IMR-90 (cell line): ENCODE results near the gene DOCK4. TPM values are rescaled to one million over a fixed set of nuclear protein-coding genes. Genes with fewer than 3 reads are reported as not detected.

ENCODE experiments used
- ATAC-seq: fragments of 200-7000 bp; cut with Tn5 transposase; 2 replicates; pipeline ENCODE4 v1.9.1; 2020; ENCODE audit warnings: low read depth, mild to moderate bottlenecking, moderate library complexity
- BruUV-seq: library from RNA; stranded (reverse); fragments of 400-500 nt; replicated peaks from 2 replicates; lab custom pipeline; 2021; lab: Mats Ljungman, UMichigan
- CTCF ChIA-PET: fragments of 300-600 bp; formaldehyde crosslinking; extraction: SDS; loops from one replicate; lab custom pipeline; 2021; ENCODE audit warnings: antibody characterized with exemption; lab: Yijun Ruan, JAX
- POLR2A ChIA-PET: fragments of 300-600 bp; sonication (Branson Sonifier 250); formaldehyde crosslinking; loops from one replicate; lab custom pipeline; 2022; ENCODE audit warnings: antibody characterized with exemption; ENCODE audit not compliant: unreplicated experiment; lab: Charles Lee
- DNase-seq: peaks from one replicate; pipeline ENCODE4 v3.0.0; 2013
- H2AFZ ChIP-seq: replicated peaks from 2 replicates; pipeline ENCODE3; 2013; ENCODE audit warnings: low read length, mild to moderate bottlenecking; ENCODE audit not compliant: poor library complexity
- H2AK5ac ChIP-seq: 2 replicates; pipeline ENCODE4 v1.6.1; 2013; ENCODE audit warnings: low read depth, low read length, inconsistent platforms
- H2AK9ac ChIP-seq: replicated peaks from 2 replicates; pipeline ENCODE3; 2013; ENCODE audit warnings: mild to moderate bottlenecking, low read depth, low read length, moderate library complexity; ENCODE audit not compliant: poor library complexity
- H2BK120ac ChIP-seq: 2 replicates; pipeline ENCODE4 v1.6.1; 2013; ENCODE audit warnings: low read depth, low read length, inconsistent platforms
- H2BK15ac ChIP-seq: 3 replicates; pipeline ENCODE4 v1.6.1; 2013; ENCODE audit warnings: low read depth, low read length, inconsistent platforms
- H2BK20ac ChIP-seq: 2 replicates; pipeline ENCODE4 v1.6.1; 2013; ENCODE audit warnings: low read depth, mild to moderate bottlenecking, inconsistent platforms, low read length, moderate library complexity
- H2BK5ac ChIP-seq: 2 replicates; pipeline ENCODE4 v1.6.1; 2013; ENCODE audit warnings: mild to moderate bottlenecking, low read depth, low read length, inconsistent platforms; ENCODE audit not compliant: poor library complexity, severe bottlenecking
- H3K14ac ChIP-seq: replicated peaks from 2 replicates; pipeline ENCODE4 v1.6.1; 2013; ENCODE audit warnings: low read depth, low read length, inconsistent platforms
- H3K18ac ChIP-seq: 2 replicates; pipeline ENCODE4 v1.6.1; 2013; ENCODE audit warnings: low read depth, low read length, control low read depth
- H3K23ac ChIP-seq: 2 replicates; pipeline ENCODE4 v1.6.1; 2013; ENCODE audit warnings: low read depth, low read length, inconsistent platforms
- H3K27ac ChIP-seq: 2 replicates; pipeline ENCODE4 v1.5.1; 2013; ENCODE audit warnings: mild to moderate bottlenecking, control low read depth, low read length; ENCODE audit not compliant: insufficient read depth
- H3K27me3 ChIP-seq: 2 replicates; pipeline ENCODE4 v1.6.1; 2013; ENCODE audit warnings: low read length; ENCODE audit not compliant: control insufficient read depth, insufficient read depth
- H3K36me3 ChIP-seq: 2 replicates; pipeline ENCODE4 v1.6.1; 2013; ENCODE audit warnings: low read length, mixed read lengths; ENCODE audit not compliant: control insufficient read depth, insufficient read depth
- H3K4ac ChIP-seq: 2 replicates; pipeline ENCODE4 v1.6.1; 2013; ENCODE audit warnings: low read depth, low read length, inconsistent platforms
- H3K4me1 ChIP-seq: 2 replicates; pipeline ENCODE4 v1.6.1; 2013; ENCODE audit warnings: low read length, mixed read lengths; ENCODE audit not compliant: control insufficient read depth, insufficient read depth
- H3K4me2 ChIP-seq: 2 replicates; pipeline ENCODE4 v1.6.1; 2013; ENCODE audit warnings: low read depth, mild to moderate bottlenecking, control low read depth, low read length, moderate library complexity
- H3K4me3 ChIP-seq: 2 replicates; pipeline ENCODE4 v1.5.1; 2013; ENCODE audit warnings: low read depth, mild to moderate bottlenecking, control low read depth, low read length, moderate library complexity; ENCODE audit not compliant: insufficient read depth
- H3K56ac ChIP-seq: 2 replicates; pipeline ENCODE4 v1.6.1; 2013; ENCODE audit warnings: low read length, inconsistent platforms; ENCODE audit not compliant: insufficient read depth; ENCODE audit errors: extremely low read depth
- H3K79me1 ChIP-seq, 2 experiments: 2 replicates each; pipeline ENCODE4 v1.6.1; 2013; ENCODE audit warnings: low read length in 2 of 2, inconsistent platforms in 1 of 2, low read depth in 1 of 2
- H3K9ac ChIP-seq: 2 replicates; pipeline ENCODE4 v1.6.1; 2013; ENCODE audit warnings: low read depth, low read length, control low read depth
- H3K9me1 ChIP-seq: 2 replicates; pipeline ENCODE4 v1.6.1; 2013; ENCODE audit warnings: low read length, inconsistent platforms; ENCODE audit not compliant: insufficient read depth
- H3K9me3 ChIP-seq: 2 replicates; pipeline ENCODE4 v1.6.1; 2013; ENCODE audit warnings: low read length; ENCODE audit not compliant: control insufficient read depth, insufficient read depth
- H4K20me1 ChIP-seq: 2 replicates; pipeline ENCODE4 v1.6.1; 2013; ENCODE audit warnings: low read length, inconsistent platforms; ENCODE audit not compliant: insufficient read depth
- H4K5ac ChIP-seq: 2 replicates; pipeline ENCODE4 v1.6.1; 2013; ENCODE audit warnings: mild to moderate bottlenecking, low read depth, low read length, control low read depth
- H4K8ac ChIP-seq, 2 experiments: 2 replicates each; pipeline ENCODE4 v1.6.1; 2013; ENCODE audit warnings: low read depth in 2 of 2, low read length in 2 of 2, control low read depth in 1 of 2, inconsistent platforms in 1 of 2
- H4K91ac ChIP-seq: 2 replicates; pipeline ENCODE4 v1.6.1; 2013; ENCODE audit warnings: low read depth, low read length, inconsistent platforms; ENCODE audit not compliant: insufficient read depth
- BHLHE40 ChIP-seq: fragments of 150-350 bp; IDR thresholded peaks from 2 replicates; pipeline ENCODE4 v1.6.1; 2016; ENCODE audit warnings: mild to moderate bottlenecking, low read depth, low read length
- CEBPB ChIP-seq: IDR thresholded peaks from 2 replicates; pipeline ENCODE4 v1.6.1; 2012; ENCODE audit warnings: low read depth, low read length, improper control_type of control experiment
- CHD1 ChIP-seq: IDR thresholded peaks from 2 replicates; pipeline ENCODE4 v1.6.1; 2012; ENCODE audit warnings: low read depth, low read length, improper control_type of control experiment
- CTCF ChIP-seq: conservative IDR thresholded peaks from 2 replicates; pipeline ENCODE4 v1.5.1; 2012; ENCODE audit warnings: mild to moderate bottlenecking, low read depth, low read length, improper control_type of control experiment
- ELK1 ChIP-seq: fragments of 150-350 bp; IDR thresholded peaks from 2 replicates; pipeline ENCODE4 v1.6.1; 2016; ENCODE audit warnings: low read depth, mild to moderate bottlenecking, low read length, moderate library complexity, borderline replicate concordance
- FOS ChIP-seq: fragments of 150-350 bp; IDR thresholded peaks from 2 replicates; pipeline ENCODE4 v1.6.1; 2016; ENCODE audit warnings: low read depth, low read length
- MAZ ChIP-seq: IDR thresholded peaks from 2 replicates; pipeline ENCODE4 v1.6.1; 2012; ENCODE audit warnings: low read depth, mild to moderate bottlenecking, low read length, improper control_type of control experiment, moderate library complexity, borderline replicate concordance
- MXI1 ChIP-seq: IDR thresholded peaks from 2 replicates; pipeline ENCODE4 v1.6.1; 2012; ENCODE audit warnings: low read depth, mild to moderate bottlenecking, low read length, moderate library complexity, borderline replicate concordance
- POLR2A ChIP-seq: IDR thresholded peaks from 2 replicates; pipeline ENCODE4 v1.6.1; 2012; ENCODE audit warnings: mild to moderate bottlenecking, low read depth, low read length
- RAD21 ChIP-seq: IDR thresholded peaks from 2 replicates; pipeline ENCODE4 v1.6.1; 2012; ENCODE audit warnings: low read length, improper control_type of control experiment
- RCOR1 ChIP-seq: IDR thresholded peaks from 2 replicates; pipeline ENCODE4 v1.6.1; 2012; ENCODE audit warnings: mild to moderate bottlenecking, low read length, improper control_type of control experiment; ENCODE audit not compliant: insufficient replicate concordance
- RFX5 ChIP-seq: IDR thresholded peaks from 2 replicates; pipeline ENCODE4 v1.8.0; 2012; ENCODE audit warnings: low read depth, mild to moderate bottlenecking, low read length, moderate library complexity
- SMC3 ChIP-seq: fragments of 150-350 bp; IDR thresholded peaks from 2 replicates; pipeline ENCODE4 v1.6.1; 2016; ENCODE audit warnings: low read depth, mild to moderate bottlenecking, antibody characterized with exemption, low read length, moderate library complexity
- USF2 ChIP-seq: fragments of 150-350 bp; IDR thresholded peaks from 2 replicates; pipeline ENCODE4 v1.6.1; 2017; ENCODE audit warnings: mild to moderate bottlenecking, antibody characterized with exemption, low read length, low read depth
- WGBS, 2 experiments: methylation state at CpG; one replicate each; pipeline versions ENCODE4 v1.1.5 to v1.1.7; 2013; ENCODE audit warnings: missing lambda C conversion rate in 2 of 2; ENCODE audit not compliant: insufficient read length in 1 of 2; ENCODE audit errors: extremely low coverage in 2 of 2; 5-methylcytosine and 5-hydroxymethylcytosine counted together
- dilution Hi-C: fragments of 300-500 bp; cut with HindIII; formaldehyde crosslinking; loops from one replicate; pipeline ENCODE4 v1.14.3; 2018; ENCODE audit warnings: low sequenced_read_pairs; ENCODE audit not compliant: unreplicated experiment
- in situ Hi-C: fragments of 300-500 bp; cut with MboI; formaldehyde crosslinking; loops from 3 replicates; pipeline ENCODE4 v1.14.3; 2019; ENCODE audit warnings: low sequenced_read_pairs, inconsistent platforms, mixed read lengths
- intact Hi-C: fragments of 100-400 bp; cut with micrococcal nuclease; formaldehyde crosslinking; loops from 2 replicates; pipeline ENCODE4 v1.10.0; 2022
- polyA plus RNA-seq, 3 experiments: library from polyadenylated mRNA; depleted of rRNA; stranded (reverse); fragments of >200 nt; gene quantifications; 2 replicates each; pipeline ENCODE4 v1.2.3, GENCODE V29; 2012; ENCODE audit warnings: low replicate concordance in 1 of 3
- total RNA-seq: library from RNA; depleted of rRNA; stranded (reverse); fragments of >200 nt; gene quantifications from 2 replicates; pipeline ENCODE4 v1.2.3, GENCODE V29; 2012

The DOCK4 gene
- total and polyA plus RNA-seq, 2 of the 4 experiments (the other 2 are of a cell fraction): 4.4 to 12.2 TPM

GRCh38 chr7:111986601-111987000 is 219.6 kb downstream of the DOCK4 start:
- ATAC-seq: no peak
- CTCF ChIA-PET: no interaction called here

More at GRCh38 chr7:111986601-111987000, 219.6 kb downstream of the DOCK4 start:
- BruUV-seq: no TSS peak
- peaks cover 0 to 3% of the 10 kb centered on the region in 2 experiments; a peak in 1 of 4 replicates for H3K79me1 ChIP-seq
- H2AFZ ChIP-seq: no peak overlapping the region
- H3K9ac ChIP-seq: no peak overlapping the region
- POLR2A ChIA-PET: no interaction called here
- H3K4me1 ChIP-seq: peaks cover 3% of the 10 kb centered on the region; the same call in 1 of the 2 replicates
- no peak overlapping the region for H2BK5ac ChIP-seq
- DNase-seq: no peak
- no peak overlapping the region for H4K8ac ChIP-seq
- 0 out of 2 replicates have a peak overlapping the region, but pooled peaks have one; percentile 8 for H2BK120ac ChIP-seq
- in situ Hi-C loops: no loop called here
- no peak overlapping the region for H3K4me2 ChIP-seq
- no peak overlapping the region for H2BK20ac ChIP-seq
- H3K4ac ChIP-seq: no peak overlapping the region
- H4K5ac ChIP-seq: no peak overlapping the region
- no CpG with 5 or more reads among the region's 2 CpGs for WGBS, 2 experiments
- H2AK9ac ChIP-seq: no peak overlapping the region
- no peak overlapping the region for H3K56ac ChIP-seq
- no peak overlapping the region for H3K4me3 ChIP-seq
- H3K27me3 ChIP-seq: no peaks in the 10 kb centered on the region
- H3K23ac ChIP-seq: 0 out of 2 replicates have a peak overlapping the region, but pooled peaks have one; percentile 69
- no peak overlapping the region for H3K27ac ChIP-seq
- H3K14ac ChIP-seq: 0 out of 2 replicates have a peak overlapping the region, but pooled peaks have one; percentile 1
- no peak overlapping the region for H3K18ac ChIP-seq
- dilution Hi-C loops: no loop called here
- H3K9me1 ChIP-seq: no peaks in the 10 kb centered on the region; the same call in 1 of the 2 replicates
- intact Hi-C loops: loop anchor here (10.0 kb wide), 1 partner anchor 218 kb away; the partner anchor contains the start of genes DOCK4 and ZNF277
- peaks cover 13% of the 10 kb centered on the region for H3K36me3 ChIP-seq
- TF ChIP-seq MXI1 (no peak), CHD1 (no peak), SMC3 (no peak), FOS (no peak), RAD21 (no peak), RCOR1 (no peak), POLR2A (no peak), RFX5 (no peak), CTCF (no peak), CEBPB (no peak), MAZ (no peak), BHLHE40 (no peak), ELK1 (no peak), USF2 (no peak)
- no peaks in the 10 kb centered on the region for H3K9me3 ChIP-seq
- H4K91ac ChIP-seq: no peak overlapping the region
- no peaks in the 10 kb centered on the region for H4K20me1 ChIP-seq
- H2AK5ac ChIP-seq: no peak overlapping the region
- no peak overlapping the region for H2BK15ac ChIP-seq
